Right lobe of liver (tissue), 6 donors: Measurements from ENCODE around the gene CBX3. TPM values are rescaled to one million over a fixed set of nuclear protein-coding genes. Genes with fewer than 3 reads are reported as not detected.
A peak's percentile ranks its signal among the peaks of the same experiment; 100 is the strongest.
"Not testable (repeated sequence)": the region's sequence is repeated elsewhere in the genome, so short reads cannot be mapped to it uniquely, and the experiment has no call there.

ENCODE experiments used
- ATAC-seq, 4 donors: fragments of 200-7000 bp; cut with Tn5 transposase; one replicate each; pipeline ENCODE4 v1.9.1; 2020; ENCODE audit warnings: mild to moderate bottlenecking in 4 of 4, moderate library complexity in 4 of 4
- DNase-seq, 3 donors: peaks; one replicate each; pipeline ENCODE4 v3.0.0-alpha.2; 2020
- H3K27ac ChIP-seq, 3 donors: fragments of 200-600 bp; one replicate each; pipeline ENCODE4 v1.8.0; 2022
- H3K27me3 ChIP-seq, 2 donors: fragments of 200-600 bp; one replicate each; pipeline ENCODE4 v1.8.0; 2022
- H3K36me3 ChIP-seq, 4 donors: fragments of 200-600 bp; sonication (generic) in 1 of 4; one replicate each; pipeline versions ENCODE4 v1.5.1 to v1.8.0; 2017 to 2022; ENCODE audit warnings: control low read depth in 1 of 4
- H3K4me1 ChIP-seq, 4 donors: fragments of 200-600 bp; sonication (generic) in 1 of 4; one replicate each; pipeline versions ENCODE4 v1.5.1 to v1.8.0; 2017 to 2022; ENCODE audit warnings: control low read depth in 1 of 4
- H3K4me3 ChIP-seq, 3 donors: fragments of 200-600 bp; one replicate each; pipeline ENCODE4 v1.8.0; 2022
- H3K9me3 ChIP-seq, 4 donors: fragments of 200-600 bp; sonication (generic) in 1 of 4; one replicate each; pipeline versions ENCODE4 v1.5.1 to v1.8.0; 2017 to 2022; ENCODE audit warnings: control low read depth in 1 of 4
- CTCF ChIP-seq, 4 donors: fragments of 200-600 bp in 3 of 4; fragments of 450-650 bp in 1 of 4; IDR thresholded peaks; one replicate each; pipeline versions ENCODE4 v1.5.1 to v1.8.0; 2016 to 2022; ENCODE audit warnings: antibody characterized with exemption in 4 of 4, mild to moderate bottlenecking in 2 of 4
- POLR2A ChIP-seq: fragments of 450-650 bp; IDR thresholded peaks from one replicate; pipeline ENCODE4 v1.6.1; 2017; ENCODE audit warnings: antibody characterized with exemption, mild to moderate bottlenecking
- WGBS: methylation state at CpG from one replicate; pipeline ENCODE4 v1.1.6; 2018; ENCODE audit warnings: low coverage, low lambda C conversion rate; ENCODE audit not compliant: insufficient coverage; ENCODE audit errors: missing lambda C conversion rate; 5-methylcytosine and 5-hydroxymethylcytosine counted together
- intact Hi-C, 2 donors: fragments of 100-400 bp; cut with DNase I; formaldehyde crosslinking; loops; one replicate each; pipeline versions ENCODE4 v1.11.2 to v1.14.1; 2022
- total RNA-seq, 6 experiments: library from RNA; depleted of rRNA in 2 of 6; stranded (reverse); fragments of >200 nt in 2 of 6; fragmentation: NEBNext Ultra II Directional in 3 of 6; extraction: Animal tissue kit (Norgen Biotek cat#: 25700) in 3 of 6; gene quantifications; one replicate each; pipeline versions ENCODE4 v1.1.0 to v1.2.4, GENCODE V29; 2016 to 2023
- donor health status: DM: no; HTN: yes; CAD: no.
- donor health status: DM: no; HTN: no; CAD: no.
- donor health status: DM: no; HTN: no; CAD: no.
- donor health status: DM: no; HTN: yes; CAD: no.
- donor health status: DM: no; HTN: yes; CAD: no.

Gene CBX3
- total RNA-seq, 6 experiments from 2014 or later: 26.4 to 42.1 (median 40.5) TPM

GRCh38 chr7:26191233-26191973 lies 10.1 kb upstream of the CBX3 start:
- Histone ChIP-seq H3K36me3 (peaks cover 30 to 87% (median 53%) of the 10 kb centered on the region in 4 donors), H3K9me3 (no peaks in the 10 kb centered on the region), H3K27me3 (no peaks in the 10 kb centered on the region), H3K4me1 (peaks cover 0 to 57% (median 18%) of the 10 kb centered on the region in 4 donors), H3K27ac (no peak overlapping the region), H3K4me3 (no peak overlapping the region)
- no peak for TF ChIP-seq CTCF (IDR thresholded peaks at IDR 0.05)
- TF ChIP-seq POLR2A: no peak
- WGBS: 73% methylated on average over 7 of the region's 7 CpGs
- intact Hi-C loops: no loop called here
- DNase-seq (no peak), ATAC-seq (no peak)

GRCh38 chr7:26191974-26192479 lies 9.5 kb upstream of the CBX3 start:
- no peak overlapping the region for H3K4me3 ChIP-seq
- no peaks in the 10 kb centered on the region for H3K27me3 ChIP-seq
- H3K36me3 ChIP-seq: peaks cover 30 to 93% (median 60%) of the 10 kb centered on the region in 4 donors
- TF ChIP-seq CTCF (IDR thresholded peaks at IDR 0.05): no peak
- TF ChIP-seq POLR2A: no peak
- no peak for ATAC-seq
- peaks cover 0 to 63% (median 21%) of the 10 kb centered on the region in 4 donors for H3K4me1 ChIP-seq
- no peak for DNase-seq
- no peaks in the 10 kb centered on the region for H3K9me3 ChIP-seq
- intact Hi-C loops: no loop called here
- H3K27ac ChIP-seq: no peak overlapping the region
- 47% methylated on average over 1 of the region's 1 CpG for WGBS

GRCh38 chr7:26192485-26193087 lies 9.0 kb upstream of the CBX3 start:
- Histone ChIP-seq H3K4me1 (peaks cover 0 to 65% (median 22%) of the 10 kb centered on the region in 4 donors), H3K27ac (no peak overlapping the region), H3K27me3 (no peaks in the 10 kb centered on the region), H3K4me3 (no peak overlapping the region), H3K36me3 (peaks cover 30 to 95% (median 62%) of the 10 kb centered on the region in 4 donors), H3K9me3 (no peaks in the 10 kb centered on the region)
- no peak for DNase-seq
- intact Hi-C loops: no loop called here
- no peak for TF ChIP-seq POLR2A
- TF ChIP-seq CTCF (IDR thresholded peaks at IDR 0.05): no peak
- ATAC-seq: peak in 1 of 4 donors; percentile 6
- 60% methylated on average over 3 of the region's 3 CpGs for WGBS

GRCh38 chr7:26193432-26194207 lies 7.9 kb upstream of the CBX3 start:
- no peak for TF ChIP-seq CTCF (IDR thresholded peaks at IDR 0.05)
- TF ChIP-seq POLR2A: no peak
- no peaks in the 10 kb centered on the region for H3K27me3 ChIP-seq
- H3K27ac ChIP-seq: no peak overlapping the region
- 74% methylated on average over 8 of the region's 8 CpGs for WGBS
- intact Hi-C loops: no loop called here
- H3K4me3 ChIP-seq: no peak overlapping the region
- peaks cover 0 to 70% (median 21%) of the 10 kb centered on the region in 4 donors for H3K4me1 ChIP-seq
- no peaks in the 10 kb centered on the region for H3K9me3 ChIP-seq
- peaks cover 30 to 94% (median 64%) of the 10 kb centered on the region in 4 donors for H3K36me3 ChIP-seq
- DNase-seq (no peak), ATAC-seq (no peak)

- DNase-seq, H3K27ac ChIP-seq, H3K4me3 ChIP-seq, H3K27me3 ChIP-seq, H3K9me3 ChIP-seq, intact Hi-C loops, ATAC-seq: not testable (repeated sequence)
- WGBS: 71% methylated on average over 7 of the region's 11 CpGs
- H3K36me3 ChIP-seq: peaks cover 30 to 82% (median 57%) of the 10 kb centered on the region in 4 donors
- peaks cover 0 to 63% (median 22%) of the 10 kb centered on the region in 4 donors for H3K4me1 ChIP-seq
These were observed 6.8 kb upstream of the CBX3 start for GRCh38 chr7:26194764-26195163.
